Large intestine (tissue), 3 donors: ENCODE measurements around the gene NECTIN2. TPM values are rescaled to one million over a fixed set of nuclear protein-coding genes. Genes with fewer than 3 reads are reported as not detected.

Source experiments
- DNase-seq, 2 donors: peaks; one replicate each; pipeline versions ENCODE4 v3.0.0 to v3.0.0-alpha.2; 2013
- H3K27ac ChIP-seq: one replicate; pipeline ENCODE4 v1.5.1; 2013; ENCODE audit warnings: low read length
- H3K27me3 ChIP-seq: 2 replicates; pipeline ENCODE4 v1.6.1; 2013; ENCODE audit warnings: low read length; ENCODE audit not compliant: control insufficient read depth, insufficient read depth
- H3K36me3 ChIP-seq: 2 replicates; pipeline ENCODE4 v1.6.1; 2013; ENCODE audit warnings: low read length; ENCODE audit not compliant: control insufficient read depth, insufficient read depth
- H3K4me1 ChIP-seq: one replicate; pipeline ENCODE4 v1.6.1; 2013; ENCODE audit warnings: low read length; ENCODE audit not compliant: control insufficient read depth, insufficient read depth
- H3K4me3 ChIP-seq: one replicate; pipeline ENCODE4 v1.5.1; 2013; ENCODE audit warnings: low read length
- H3K9me3 ChIP-seq: one replicate; pipeline ENCODE4 v1.6.1; 2013; ENCODE audit warnings: mild to moderate bottlenecking, low read depth, low read length, moderate library complexity; ENCODE audit not compliant: control insufficient read depth
- WGBS: methylation state at CpG from one replicate; pipeline ENCODE4 v1.1.5; 2013; ENCODE audit warnings: low lambda C conversion rate; ENCODE audit not compliant: insufficient coverage; 5-methylcytosine and 5-hydroxymethylcytosine counted together
- polyA plus RNA-seq: library from polyadenylated mRNA; unstranded; fragments of 120-200 nt; gene quantifications from one replicate; pipeline ENCODE4 v1.2.1, GENCODE V29; 2013

Gene NECTIN2
- polyA plus RNA-seq, 1 donor, result 135 TPM

GRCh38 chr19:44807652-44808462, 38.2 kb upstream of the NECTIN2 start:
- peaks cover 6% of the 10 kb centered on the region for H3K36me3 ChIP-seq
- peak overlapping the region; percentile 47 for H3K4me3 ChIP-seq
- no CpG with 5 or more reads among the region's 14 CpGs for WGBS
- peaks cover 37% of the 10 kb centered on the region for H3K4me1 ChIP-seq
- H3K27me3 ChIP-seq, result no peaks in the 10 kb centered on the region
- peak overlapping the region; percentile 62 for H3K27ac ChIP-seq
- DNase-seq, result peak; percentile 49 to 63
- H3K9me3 ChIP-seq, result no peaks in the 10 kb centered on the region

DNA sequence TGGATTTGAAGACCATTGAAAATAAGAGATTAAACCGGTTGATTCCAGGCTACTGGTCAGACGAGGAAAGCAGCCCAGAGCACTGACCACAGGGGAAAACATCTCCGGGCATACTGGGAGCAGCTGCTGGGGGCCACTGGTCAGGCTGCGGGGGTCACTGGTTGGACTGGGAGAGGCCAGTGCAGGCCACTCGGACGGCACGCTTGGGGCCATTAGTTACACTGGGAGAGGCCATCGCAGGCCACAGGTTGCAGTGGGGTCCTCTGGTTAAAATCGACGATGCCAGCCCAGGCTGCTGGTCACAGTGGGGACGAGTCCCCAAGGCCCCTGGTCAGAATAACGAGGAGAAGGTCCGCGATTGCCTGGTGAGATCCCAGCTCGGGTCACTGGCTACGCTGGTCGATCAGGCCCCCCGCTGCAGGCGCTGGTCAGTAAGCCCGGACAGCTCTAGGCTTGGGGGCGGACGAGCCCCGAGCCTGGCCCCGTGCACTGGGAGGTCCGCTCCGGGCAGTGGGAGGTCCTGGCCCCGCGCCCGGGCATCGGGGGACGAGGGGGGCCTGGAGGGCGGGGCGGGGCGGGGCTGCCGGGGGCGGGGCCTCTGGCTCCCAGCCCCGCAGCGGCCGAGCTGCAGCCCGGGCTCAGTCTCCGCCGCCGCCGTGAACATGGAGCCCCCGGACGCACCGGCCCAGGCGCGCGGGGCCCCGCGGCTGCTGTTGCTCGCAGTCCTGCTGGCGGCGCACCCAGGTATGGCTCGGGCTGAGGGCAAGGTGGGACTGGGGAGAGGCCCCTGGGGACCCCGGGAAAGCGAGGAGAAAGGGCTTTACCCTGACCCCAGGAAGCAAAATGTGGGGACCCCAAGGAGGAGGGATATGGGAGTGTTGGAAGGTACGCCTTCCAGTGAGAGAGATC, 37.4 kb upstream of the NECTIN2 start, which contains the start of gene BCAM:
Gene BCAM (plus strand): TSS at position 641 of the 909 bp plus-strand sequence. CDS start 22 bp downstream, at position 663.
- Histone ChIP-seq H3K4me1 (peaks cover 40% of the 10 kb centered on the region), H3K4me3 (peak within 1 kb of the TSS; percentile 61), H3K36me3 (peaks cover 13% of the 10 kb centered on the region), H3K9me3 (peaks cover 4% of the 10 kb centered on the region), H3K27me3 (no peaks in the 10 kb centered on the region), H3K27ac (peak within 1 kb of the TSS; percentile 62)
- DNase-seq, result peak in 1 of 2 donors; percentile 60
- WGBS, result no CpG with 5 or more reads among the region's 59 CpGs

DNA sequence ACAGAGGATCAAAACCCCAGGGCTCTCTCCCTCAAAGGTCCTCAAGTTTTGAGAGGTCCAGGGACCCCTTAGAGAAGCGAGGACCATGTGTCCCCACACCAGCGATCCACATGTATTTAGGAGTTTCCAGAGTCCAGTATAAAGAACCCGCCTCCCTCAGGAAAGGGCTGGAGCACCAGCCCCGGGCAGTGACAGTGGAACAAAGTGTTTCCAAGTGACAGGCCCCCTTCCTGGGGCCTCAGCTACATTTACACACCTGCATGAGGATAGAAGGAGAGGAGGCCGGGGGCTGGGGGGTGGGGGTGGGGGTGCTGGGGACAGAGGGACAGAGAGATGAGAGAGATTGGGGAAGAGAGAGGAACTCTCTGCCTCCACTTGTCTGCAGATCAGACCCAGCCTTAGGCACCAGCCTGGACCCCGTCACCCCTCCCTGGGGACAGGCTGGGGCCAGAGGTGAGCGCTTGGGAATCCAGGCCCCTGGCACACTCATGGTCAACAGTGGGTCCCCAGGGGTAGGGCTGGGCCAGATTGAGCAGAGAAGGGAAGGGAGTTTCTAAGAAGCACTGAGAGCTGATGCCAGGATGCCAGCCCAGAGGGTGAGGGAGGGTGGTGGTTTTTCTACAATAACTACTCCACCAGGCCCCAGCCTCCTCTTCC, 36.4 kb upstream of the NECTIN2 start:
- WGBS, result no CpG with 5 or more reads among the region's 7 CpGs
- Histone ChIP-seq H3K4me3 (peak overlapping the region; percentile 61), H3K36me3 (peaks cover 18% of the 10 kb centered on the region), H3K4me1 (peaks cover 40% of the 10 kb centered on the region), H3K27me3 (no peaks in the 10 kb centered on the region), H3K9me3 (peaks cover 4% of the 10 kb centered on the region), H3K27ac (no peak overlapping the region)
- peak in 1 of 2 donors; percentile 39 for DNase-seq

GRCh38 chr19:44810234-44811121, 35.6 kb upstream of the NECTIN2 start:
- no peak for DNase-seq
- no CpG with 5 or more reads among the region's 13 CpGs for WGBS

GRCh38 chr19:44811122-44811419, 35.0 kb upstream of the NECTIN2 start:
- no CpG with 5 or more reads among the region's 7 CpGs for WGBS
- no peak for DNase-seq
- H3K27me3 ChIP-seq, result no peaks in the 10 kb centered on the region
- no peak overlapping the region for H3K4me3 ChIP-seq
- peaks cover 4% of the 10 kb centered on the region for H3K9me3 ChIP-seq
- peaks cover 40% of the 10 kb centered on the region for H3K4me1 ChIP-seq
- no peak overlapping the region for H3K27ac ChIP-seq
- H3K36me3 ChIP-seq, result peaks cover 26% of the 10 kb centered on the region

More at GRCh38 chr19:44810234-44811121, 35.6 kb upstream of the NECTIN2 start:
- Histone ChIP-seq H3K27me3 (no peaks in the 10 kb centered on the region), H3K27ac (no peak overlapping the region), H3K9me3 (peaks cover 4% of the 10 kb centered on the region), H3K4me1 (peaks cover 40% of the 10 kb centered on the region), H3K4me3 (no peak overlapping the region), H3K36me3 (peaks cover 25% of the 10 kb centered on the region)

DNA sequence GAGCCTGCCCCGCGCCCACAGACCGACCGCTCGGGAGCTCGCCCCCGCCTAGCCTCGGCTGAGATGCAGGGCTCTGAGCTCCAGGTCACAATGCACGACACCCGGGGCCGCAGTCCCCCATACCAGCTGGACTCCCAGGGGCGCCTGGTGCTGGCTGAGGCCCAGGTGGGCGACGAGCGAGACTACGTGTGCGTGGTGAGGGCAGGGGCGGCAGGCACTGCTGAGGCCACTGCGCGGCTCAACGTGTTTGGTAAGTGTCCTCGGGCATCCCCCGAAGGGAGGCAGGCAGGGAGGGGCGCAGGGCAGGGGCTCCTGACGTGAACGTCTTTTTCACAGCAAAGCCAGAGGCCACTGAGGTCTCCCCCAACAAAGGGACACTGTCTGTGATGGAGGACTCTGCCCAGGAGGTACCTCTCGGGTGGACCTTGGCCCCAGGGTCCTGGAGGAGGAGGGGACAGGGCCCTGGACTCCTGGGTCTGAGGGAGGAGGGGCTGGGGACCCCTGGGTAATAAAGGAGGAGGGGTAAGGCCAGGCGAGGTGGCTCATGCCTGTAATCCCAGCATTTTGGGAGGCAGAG, 33.9 kb upstream of the NECTIN2 start:
- no peaks in the 10 kb centered on the region for H3K27me3 ChIP-seq
- H3K4me3 ChIP-seq, result no peak overlapping the region
- H3K9me3 ChIP-seq, result peaks cover 4% of the 10 kb centered on the region
- peak in 1 of 2 donors; percentile 42 for DNase-seq
- H3K36me3 ChIP-seq, result peaks cover 26% of the 10 kb centered on the region
- WGBS, result no CpG with 5 or more reads among the region's 28 CpGs
- H3K4me1 ChIP-seq, result peaks cover 40% of the 10 kb centered on the region
- H3K27ac ChIP-seq, result no peak overlapping the region

- H3K27ac ChIP-seq, result no peak overlapping the region
- peaks cover 4% of the 10 kb centered on the region for H3K9me3 ChIP-seq
- H3K27me3 ChIP-seq, result no peaks in the 10 kb centered on the region
- H3K4me1 ChIP-seq, result peaks cover 37% of the 10 kb centered on the region
- peaks cover 26% of the 10 kb centered on the region for H3K36me3 ChIP-seq
- H3K4me3 ChIP-seq, result no peak overlapping the region
- 67% methylated on average over 2 of the region's 38 CpGs for WGBS
- no peak for DNase-seq
These were observed 32.8 kb upstream of the NECTIN2 start for GRCh38 chr19:44813070-44813840.

DNA sequence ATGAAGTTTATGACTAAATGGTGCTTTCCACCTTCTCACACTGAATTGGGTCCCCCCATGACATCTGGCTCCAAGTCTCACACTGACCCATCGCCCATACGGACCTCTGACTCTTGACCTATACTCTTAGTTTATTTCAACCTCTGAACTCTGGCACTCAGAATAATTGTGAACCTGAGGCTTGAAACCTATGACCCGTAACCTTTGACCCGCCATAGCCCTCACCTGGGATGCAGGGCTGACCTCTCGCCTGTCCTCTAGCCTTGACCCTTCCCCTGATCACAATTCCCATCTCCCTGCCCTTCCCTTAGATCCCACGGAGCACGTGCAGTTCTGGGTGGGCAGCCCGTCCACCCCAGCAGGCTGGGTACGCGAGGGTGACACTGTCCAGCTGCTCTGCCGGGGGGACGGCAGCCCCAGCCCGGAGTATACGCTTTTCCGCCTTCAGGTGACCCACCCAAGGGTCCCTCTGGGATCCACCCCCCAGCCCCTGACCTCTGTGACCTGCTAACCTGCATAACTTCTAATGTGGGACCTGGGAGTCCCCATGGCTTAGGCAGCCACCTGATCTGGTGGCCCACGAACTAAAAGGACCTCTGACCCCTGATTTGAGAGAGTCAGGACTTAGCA, 32.1 kb upstream of the NECTIN2 start:
- Histone ChIP-seq H3K36me3 (peaks cover 26% of the 10 kb centered on the region), H3K27ac (no peak overlapping the region), H3K27me3 (no peaks in the 10 kb centered on the region), H3K4me1 (peaks cover 39% of the 10 kb centered on the region), H3K4me3 (no peak overlapping the region), H3K9me3 (peaks cover 4% of the 10 kb centered on the region)
- no CpG with 5 or more reads among the region's 16 CpGs for WGBS
- no peak for DNase-seq
